GM19238 (cell line): Measurements from ENCODE around the gene DHRS13.
"Not testable (repeated sequence)": the region's sequence is repeated elsewhere in the genome, so short reads cannot be mapped to it uniquely, and the experiment has no call there.

Experiments
- DNase-seq: peaks from one replicate; pipeline ENCODE4 v3.0.0; 2011; ENCODE audit warnings: low spot score; ENCODE audit not compliant: insufficient read length

Gene DHRS13

GRCh38 chr17:28883967-28884702, 18.7 kb downstream of the DHRS13 start:
- DNase-seq, result no peak

GRCh38 chr17:28882154-28882895, 20.6 kb downstream of the DHRS13 start:
- DNase-seq, result no peak

GRCh38 chr17:28881533-28882056, 21.3 kb downstream of the DHRS13 start:
- no peak for DNase-seq

GRCh38 chr17:28880572-28880945, 22.3 kb downstream of the DHRS13 start:
- no peak for DNase-seq

- no peak for DNase-seq
Observed at GRCh38 chr17:28879886-28880571, 22.9 kb downstream of the DHRS13 start.

- peak; percentile 58 for DNase-seq
Observed at GRCh38 chr17:28878981-28879380, 23.9 kb downstream of the DHRS13 start.

GRCh38 chr17:28878158-28878910, 24.5 kb downstream of the DHRS13 start:
- DNase-seq, result no peak

GRCh38 chr17:28877150-28877711, 25.6 kb downstream of the DHRS13 start:
- not testable (repeated sequence) for DNase-seq

- DNase-seq, result no peak
Observed at GRCh38 chr17:28875848-28876550, 26.9 kb downstream of the DHRS13 start.

GRCh38 chr17:28874750-28875149, 28.1 kb downstream of the DHRS13 start:
- DNase-seq, result no peak

- DNase-seq, result no peak
Observed at GRCh38 chr17:28873839-28874238, 29.0 kb downstream of the DHRS13 start.

- DNase-seq, result peak; percentile 80
Observed at GRCh38 chr17:28871056-28871579, 31.8 kb downstream of the DHRS13 start.

GRCh38 chr17:28867276-28867675, 35.6 kb downstream of the DHRS13 start:
- DNase-seq, result no peak

GRCh38 chr17:28865946-28866752, 36.7 kb downstream of the DHRS13 start:
- DNase-seq, result no peak

GRCh38 chr17:28864991-28865849, 37.7 kb downstream of the DHRS13 start:
- DNase-seq, result no peak

- no peak for DNase-seq
Observed at GRCh38 chr17:28863953-28864352, 38.9 kb downstream of the DHRS13 start.

GRCh38 chr17:28862561-28862960, 40.3 kb downstream of the DHRS13 start:
- no peak for DNase-seq
